GM18861 (cell line): ENCODE data around the gene STK11.

Experiments
- ATAC-seq: cut with Tn5 transposase; IDR thresholded peaks from one replicate; pipeline ENCODE4 v1.9.1; 2021; ENCODE audit not compliant: unreplicated experiment

The STK11 gene

DNA sequence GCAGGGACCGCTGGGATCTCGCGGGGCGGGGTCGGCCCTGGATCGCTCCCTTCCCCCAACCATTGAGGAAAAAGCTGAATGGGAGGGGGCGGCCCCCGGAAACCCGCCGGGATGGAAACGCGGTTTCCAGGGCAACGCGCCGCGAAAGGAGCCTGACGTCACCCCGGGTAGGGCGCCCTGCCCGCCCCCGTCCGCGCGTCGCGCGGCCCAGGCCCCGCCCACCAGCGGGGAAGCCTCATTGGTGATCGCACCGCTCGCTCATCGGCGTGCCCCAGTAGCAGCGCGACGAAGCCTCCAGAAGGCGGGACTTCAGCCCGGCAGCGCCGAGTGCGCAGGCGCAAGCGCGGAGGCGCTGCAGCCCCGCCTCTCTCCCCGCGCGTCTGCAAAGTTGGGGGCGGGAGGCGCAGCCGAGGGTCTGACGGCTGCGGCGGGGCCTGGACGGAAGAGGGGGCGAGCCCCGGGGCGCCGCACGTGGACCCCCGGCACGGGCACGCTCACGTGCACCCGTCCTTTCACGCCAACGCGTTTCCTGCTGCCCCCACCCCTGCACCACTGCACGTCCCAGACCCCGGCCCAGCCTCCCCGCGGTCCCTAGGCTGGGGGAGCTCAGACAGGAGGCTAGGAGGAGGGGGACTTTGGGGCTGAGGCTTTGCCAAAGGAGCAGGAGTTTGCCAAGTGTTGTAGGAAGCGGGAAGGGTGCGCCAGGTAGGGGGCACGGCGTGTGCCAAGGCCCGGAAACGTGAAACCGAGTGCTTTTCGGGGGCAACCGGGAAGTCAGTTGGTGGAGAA is 55.4 kb downstream of the STK11 start:
- peak; percentile 35 for ATAC-seq

DNA sequence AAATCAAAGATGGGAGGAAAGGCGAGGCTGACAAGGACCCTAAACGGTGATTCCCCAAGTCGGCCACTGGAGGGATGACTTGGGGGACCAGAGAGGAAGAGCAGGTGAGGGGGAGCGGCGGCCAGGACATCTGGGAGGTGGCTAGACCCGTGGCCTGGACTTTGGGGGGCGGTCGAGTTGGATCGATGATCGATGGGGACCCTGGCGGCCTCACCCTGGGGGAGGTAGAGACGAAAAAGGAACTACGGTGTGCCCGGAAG is 55.9 kb downstream of the STK11 start:
- ATAC-seq = no peak

DNA sequence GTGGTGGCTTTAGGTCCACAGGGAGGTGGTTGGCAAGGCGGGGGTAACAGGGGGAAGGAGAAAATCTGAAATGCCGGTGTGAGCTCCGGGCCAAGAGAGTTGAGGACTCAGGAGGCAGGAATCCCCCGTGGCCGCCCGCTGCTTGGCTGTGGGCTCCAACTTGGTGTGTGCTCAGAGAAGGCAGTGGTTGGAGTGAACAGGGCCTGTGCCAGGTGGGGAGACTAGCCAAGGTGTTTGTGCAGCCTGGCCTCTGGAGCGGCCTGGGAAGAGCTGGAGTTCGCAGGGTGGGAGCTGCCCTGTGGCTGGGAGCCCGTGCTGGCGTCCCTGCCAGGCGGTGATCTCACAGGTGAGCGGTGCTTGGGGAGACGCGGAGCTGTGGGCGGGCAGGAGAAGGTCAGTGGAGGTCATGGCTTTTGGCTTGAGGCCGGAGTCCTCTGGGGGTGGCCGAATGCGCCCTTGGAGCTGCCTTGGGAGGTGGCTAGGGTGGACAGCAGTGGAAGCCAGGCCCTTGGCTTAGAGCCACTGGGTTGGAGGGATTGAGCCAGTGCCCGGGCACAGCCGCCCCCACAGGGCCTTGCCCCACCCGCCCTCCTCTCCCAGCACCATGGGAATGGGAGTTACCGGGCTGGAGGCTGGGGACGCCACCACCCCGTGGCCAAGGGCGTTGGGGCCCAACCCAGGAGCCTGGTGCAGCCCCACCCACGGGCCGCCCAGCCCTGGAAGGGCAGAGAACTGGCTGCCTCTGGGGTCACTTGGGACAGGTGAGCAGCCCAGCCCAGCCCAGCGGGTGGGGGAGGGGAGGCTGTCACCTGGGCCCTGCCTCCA is 56.4 kb downstream of the STK11 start:
- ATAC-seq = no peak

DNA sequence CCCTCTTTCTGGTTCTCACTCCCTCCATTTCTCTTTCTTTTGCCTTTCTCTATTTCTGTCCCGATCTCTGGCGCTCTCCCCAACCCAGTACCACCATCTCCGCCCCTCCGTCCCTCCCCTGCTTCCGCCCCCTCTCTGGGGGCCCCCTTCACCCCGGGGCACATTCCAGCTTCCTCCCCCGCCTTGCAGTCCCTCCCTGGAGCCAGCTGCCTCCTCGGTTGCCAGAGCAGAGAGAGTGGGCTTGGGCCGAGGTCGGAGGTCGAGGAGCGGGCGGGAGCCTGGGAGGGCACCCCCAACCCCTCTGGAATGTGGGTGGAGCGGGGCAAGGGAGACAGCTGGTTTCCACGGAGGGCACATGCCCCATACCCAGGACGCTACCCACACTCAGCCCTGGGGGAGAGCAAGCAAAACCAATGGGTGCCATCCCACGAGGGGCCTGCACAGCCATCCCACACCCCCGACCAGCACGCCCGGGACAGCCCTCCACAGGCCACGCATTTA is 57.1 kb downstream of the STK11 start:
- ATAC-seq = no peak

DNA sequence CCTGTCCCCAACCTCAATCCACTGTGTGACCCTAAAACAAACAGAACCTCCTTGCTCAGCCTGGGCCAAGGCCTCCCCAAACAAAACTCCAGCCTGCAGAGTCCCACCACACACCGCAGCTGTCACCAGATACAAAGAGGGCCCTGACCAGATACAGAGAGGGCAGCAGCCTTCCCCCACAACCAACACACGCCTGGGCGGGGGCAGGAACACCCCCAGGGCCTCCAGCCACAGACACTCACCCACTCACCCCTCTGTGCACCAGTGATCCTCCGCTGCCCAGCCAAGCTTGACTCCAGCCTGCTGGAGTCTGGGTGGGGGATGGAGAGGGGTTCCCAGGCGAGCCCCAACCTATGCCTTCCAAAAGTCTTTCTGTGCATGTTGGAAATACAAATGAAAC is 57.6 kb downstream of the STK11 start:
- ATAC-seq = no peak

DNA sequence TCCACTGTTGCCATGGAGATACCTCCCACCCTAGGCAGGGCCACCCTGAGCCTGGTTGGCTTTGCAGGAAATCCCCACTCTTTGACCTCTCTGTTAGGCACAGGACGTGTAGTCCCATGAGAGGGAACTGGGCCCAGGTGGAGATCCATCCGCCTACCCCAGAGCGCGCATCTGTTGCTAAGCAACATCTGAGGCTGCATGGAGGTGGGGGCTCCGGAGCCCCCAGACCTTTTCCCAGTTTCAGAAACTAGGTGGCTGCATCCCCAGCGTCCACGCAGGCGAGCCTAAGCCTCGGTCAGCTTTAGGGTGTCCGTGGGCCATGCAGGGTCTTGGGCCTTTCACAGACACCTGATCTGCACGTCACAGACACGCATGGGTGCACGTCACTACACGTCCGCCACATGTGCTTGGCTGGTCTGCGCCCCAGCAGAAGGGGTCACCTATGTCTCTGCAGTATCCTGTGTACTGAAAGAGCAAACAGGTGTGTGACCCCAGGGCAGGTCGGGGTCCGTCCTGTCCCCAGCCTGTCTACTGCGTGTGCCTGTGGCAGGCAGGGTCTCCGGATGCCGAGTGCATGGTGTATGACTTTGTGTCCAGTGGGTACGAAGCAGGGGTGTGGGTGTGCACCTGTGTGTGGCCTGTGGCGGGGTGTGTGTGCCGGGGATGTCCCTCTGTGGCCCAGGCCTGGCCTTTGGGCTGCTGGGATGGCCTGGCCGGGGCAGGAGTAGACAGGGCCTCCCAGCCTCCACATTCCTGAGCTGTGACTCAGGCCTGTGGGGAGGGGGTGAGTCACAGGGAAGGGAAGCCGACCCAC is 59.4 kb downstream of the STK11 start:
- peak; percentile 13 for ATAC-seq

DNA sequence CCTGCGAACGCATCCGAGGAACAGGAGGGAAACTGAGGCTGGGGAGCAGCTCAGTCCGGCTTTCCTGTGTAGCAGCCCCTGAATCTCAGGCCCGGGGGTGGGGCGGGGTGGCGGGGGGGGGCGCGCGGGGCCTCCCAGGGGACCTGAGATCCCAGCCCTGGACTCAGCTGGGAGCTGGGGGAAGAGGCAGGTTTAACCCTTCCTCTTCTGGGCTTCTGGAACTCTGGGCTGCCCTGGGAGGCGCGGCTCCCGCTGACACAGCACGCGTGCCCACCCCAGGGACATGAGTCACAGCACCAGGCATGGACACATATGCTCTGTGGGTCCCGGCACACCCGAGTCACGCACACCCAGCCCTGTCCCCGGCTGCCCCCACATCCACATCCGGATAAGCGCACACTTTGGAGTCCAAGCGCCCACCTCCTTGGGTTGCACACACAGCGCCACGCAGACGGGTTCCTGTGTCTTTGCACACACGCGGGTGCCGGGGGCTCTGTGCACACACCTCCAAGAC is 60.1 kb downstream of the STK11 start:
- no peak for ATAC-seq

DNA sequence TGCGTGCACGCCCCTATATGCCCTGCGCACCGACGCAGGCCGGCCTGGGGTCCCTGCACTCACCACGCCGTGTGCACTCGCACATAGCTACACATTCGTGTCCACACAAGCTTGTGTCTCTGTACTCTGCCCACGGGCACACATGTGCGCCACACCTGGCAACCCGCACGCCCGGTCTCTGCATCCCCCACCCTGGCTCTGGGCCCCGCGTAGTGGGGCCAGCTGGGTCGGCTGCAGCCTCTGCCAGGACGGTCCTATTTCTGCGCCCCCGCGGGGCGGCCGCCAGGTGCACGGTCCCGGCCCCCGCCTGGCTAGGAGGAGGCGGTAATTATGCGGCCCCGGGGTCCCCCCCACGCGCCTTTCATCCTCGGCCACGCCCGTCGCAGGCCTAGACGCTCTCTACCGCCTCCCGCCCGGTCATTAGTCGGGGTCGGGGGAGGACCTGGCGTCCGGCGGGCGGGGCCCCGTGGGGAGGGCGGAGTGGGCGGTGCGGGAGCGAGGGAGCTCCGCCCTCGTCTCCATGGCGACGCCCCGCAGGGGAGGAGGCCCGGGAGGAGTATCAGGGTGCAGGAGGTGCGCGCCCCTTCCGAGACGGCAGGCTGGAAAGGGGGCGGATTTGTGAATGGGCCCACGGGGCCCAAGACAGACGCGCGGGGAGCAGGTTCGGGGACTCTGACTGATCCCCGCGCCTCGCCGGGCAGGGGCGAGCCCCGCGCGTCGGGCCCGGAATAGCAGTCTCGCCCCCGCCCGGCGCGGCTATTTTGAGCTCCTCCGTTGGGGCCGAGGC is 60.7 kb downstream of the STK11 start:
- peak; percentile 25 for ATAC-seq

DNA sequence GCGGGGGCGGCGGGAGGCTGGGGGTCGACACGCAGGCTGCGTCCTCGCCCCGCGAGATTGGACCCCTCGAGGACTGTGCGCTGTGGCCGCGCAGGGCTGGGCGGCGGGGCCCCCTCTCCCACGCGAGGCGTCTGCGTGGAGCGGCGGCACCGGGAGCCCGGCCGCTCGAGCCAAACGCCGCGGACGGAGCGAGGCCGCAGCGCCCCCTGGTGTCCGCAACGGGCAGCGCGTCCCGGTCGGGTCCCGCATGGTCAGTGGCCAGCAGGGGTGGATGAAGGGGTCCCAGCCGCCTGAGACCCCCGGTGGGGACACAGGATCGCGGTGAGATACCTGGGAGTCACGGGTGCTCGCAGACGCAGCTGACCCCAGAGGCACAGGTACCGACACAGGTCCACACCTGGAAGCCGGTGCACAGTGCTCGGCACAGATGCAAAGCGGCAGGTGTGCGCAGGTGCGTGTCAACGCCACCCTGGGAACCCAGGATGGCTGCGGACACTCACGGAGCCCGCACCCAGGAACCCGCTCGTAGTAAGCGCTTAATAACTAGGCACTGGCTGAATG is 61.4 kb downstream of the STK11 start:
- ATAC-seq = peak; percentile 8

DNA sequence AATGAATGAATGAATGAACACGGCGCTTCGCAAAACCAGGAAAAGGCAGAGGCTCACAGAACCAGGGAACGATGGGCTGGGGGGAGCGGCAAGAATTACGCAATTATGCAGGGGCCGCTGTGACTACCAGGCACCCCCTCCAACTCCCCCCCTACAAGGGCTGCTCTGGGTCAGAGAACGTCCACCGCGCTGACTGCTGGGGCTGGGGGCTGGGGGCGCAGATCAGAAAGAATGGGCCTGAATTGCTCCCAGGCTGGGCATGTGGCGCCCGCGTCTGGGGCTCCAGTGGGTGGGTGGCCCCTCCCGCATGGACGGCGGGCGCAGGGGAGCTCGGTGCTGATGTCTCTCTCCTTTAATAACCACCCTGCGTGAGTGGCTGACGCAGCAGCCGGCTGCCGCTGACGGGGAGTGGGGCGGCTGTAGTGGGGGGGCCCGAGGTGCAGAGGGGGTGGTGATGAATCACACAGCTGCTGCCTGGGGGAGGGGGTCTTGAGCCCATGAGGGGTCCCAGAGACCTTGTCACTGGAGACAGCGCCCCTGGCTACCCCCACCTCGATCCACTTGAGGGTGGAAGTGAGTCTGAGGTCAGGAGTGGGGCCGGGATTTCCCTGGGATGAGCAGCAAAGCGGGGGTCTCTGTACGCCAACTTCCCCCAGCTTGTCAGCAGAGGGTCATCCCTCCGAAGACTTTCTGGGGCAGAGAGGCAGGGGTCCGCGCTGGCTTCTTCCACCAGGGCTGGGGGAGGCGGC is 62.1 kb downstream of the STK11 start:
- ATAC-seq = no peak

DNA sequence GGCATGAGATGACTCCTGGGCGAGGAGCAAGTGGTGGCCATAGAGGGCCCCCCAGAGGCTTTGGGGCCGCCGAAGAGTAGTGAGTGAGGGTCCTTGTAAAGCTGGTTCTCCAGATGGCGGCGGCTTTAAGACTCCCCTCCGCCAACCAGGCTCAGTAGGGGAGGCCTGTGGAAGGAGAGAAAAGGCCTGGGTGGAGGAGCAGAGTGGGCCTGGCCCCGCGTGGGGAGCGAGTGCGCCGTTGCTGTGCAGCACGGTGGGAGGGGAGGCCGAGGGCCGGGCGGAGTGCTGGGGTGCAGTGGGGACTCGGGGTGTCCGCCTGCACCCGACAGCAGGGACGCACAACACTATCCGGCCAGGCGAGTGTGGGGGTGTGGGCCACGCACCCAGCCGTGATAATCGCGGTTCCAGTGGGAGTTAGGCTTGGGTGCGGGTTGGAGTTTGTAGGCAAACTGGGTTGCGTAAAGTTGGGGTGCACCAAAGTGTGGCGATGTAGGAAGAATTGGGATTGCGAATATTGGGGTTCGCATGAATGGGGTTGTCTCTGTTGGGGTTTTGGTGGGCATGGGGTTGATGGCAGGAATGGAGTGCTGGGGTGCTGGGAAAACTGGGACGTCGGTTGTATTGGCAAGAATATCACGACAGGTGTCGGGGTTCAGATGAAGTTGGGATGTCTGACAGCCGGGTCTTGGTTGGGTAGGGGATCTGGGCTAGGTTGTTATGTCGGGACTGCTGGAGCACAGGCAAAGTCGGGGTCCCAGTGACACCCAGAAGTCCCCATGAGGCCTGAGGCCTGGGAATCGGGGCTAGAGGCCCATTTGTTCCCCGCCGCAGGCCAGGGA is 62.9 kb downstream of the STK11 start:
- ATAC-seq = no peak

DNA sequence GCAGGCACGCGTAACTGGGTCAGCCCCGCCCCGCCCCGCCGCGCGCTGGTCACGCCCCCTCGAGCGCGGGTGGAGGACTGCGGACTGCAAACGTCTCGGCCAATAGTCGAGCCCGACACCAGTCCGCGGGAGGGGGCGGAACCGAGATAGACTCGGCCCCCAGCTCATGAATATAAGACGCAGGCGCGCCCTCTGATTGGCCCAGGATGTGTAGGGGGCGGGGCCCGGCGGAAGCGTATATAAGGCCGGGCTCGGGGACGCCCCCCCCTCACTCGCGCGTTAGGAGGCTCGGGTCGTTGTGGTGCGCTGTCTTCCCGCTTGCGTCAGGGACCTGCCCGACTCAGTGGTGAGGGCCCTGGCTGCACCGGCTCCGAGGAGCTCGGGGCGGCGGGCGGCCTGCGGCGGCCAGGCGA is 63.5 kb downstream of the STK11 start, which contains the start of gene CIRBP:
Gene CIRBP, plus strand, starts transcription at position 268 of the 413 bp plus-strand sequence. CDS start 1,602 bp downstream, outside the sequence.
- peak; percentile 26 for ATAC-seq

DNA sequence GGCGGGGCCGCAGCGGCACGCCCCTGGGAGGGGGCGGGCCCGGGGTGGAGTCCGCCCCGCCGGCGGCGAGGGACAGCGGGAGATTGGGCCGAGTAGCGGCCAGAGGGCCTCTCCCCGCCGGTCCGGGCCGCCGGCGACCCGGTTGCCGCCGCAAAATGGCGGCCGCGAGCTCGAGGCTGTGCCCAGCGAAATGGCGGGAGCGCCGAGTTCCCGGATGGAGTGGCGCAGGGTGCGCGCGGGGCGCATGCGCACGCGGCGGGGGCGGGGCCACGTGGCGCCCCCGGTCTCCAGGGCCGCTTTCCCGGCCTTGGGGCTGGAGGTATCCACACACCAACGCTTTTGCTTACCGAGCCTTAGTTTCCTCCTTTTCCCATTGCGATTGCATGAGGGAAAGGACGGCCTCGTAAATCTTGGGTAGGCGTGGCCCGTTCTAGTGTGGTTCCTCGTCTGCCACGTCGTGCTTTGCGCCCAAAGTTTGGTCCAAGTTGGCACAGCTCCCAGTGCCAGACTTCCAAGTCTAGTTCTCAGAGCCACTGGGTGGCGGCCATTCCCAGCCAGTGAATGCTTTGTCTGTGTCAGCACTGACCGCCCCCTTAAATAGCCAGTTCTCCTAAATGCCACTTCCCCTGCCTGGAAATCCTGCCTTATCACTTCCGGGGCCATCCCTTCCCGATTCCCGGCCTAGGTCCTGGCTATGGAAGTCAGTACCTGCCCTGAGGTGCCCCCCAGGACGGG is 64.1 kb downstream of the STK11 start:
- no peak for ATAC-seq

DNA sequence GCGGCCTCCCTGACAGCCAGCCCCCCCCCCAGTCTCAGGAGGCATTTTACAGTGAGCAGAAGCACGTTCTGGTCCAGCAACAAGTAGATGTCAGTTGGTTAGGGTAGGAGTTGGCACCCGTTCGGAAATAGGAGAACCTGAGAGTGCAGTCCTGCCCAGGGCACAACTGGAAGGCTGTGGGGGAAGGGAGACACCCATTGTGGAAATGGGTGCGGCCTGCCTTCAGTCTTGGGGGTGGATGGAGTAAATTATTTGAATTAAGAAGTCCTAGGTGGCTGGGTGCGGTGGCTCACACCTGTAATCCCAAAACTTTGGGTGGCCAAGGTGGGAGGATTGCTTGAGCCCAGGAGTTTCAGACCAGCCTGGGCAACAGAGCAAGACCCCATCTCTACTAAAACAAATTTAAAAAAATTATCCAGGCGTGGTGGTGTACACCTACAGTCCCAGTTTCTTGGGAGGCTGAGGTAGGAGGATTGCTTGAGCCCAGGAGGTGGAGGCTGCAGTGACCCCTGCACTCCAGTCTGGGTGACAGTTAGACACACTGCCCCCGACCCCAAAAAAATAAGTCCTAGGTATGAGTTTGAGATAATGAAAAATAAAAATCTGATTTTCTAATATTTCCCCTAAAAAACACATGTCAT is 64.8 kb downstream of the STK11 start:
- ATAC-seq = no peak

DNA sequence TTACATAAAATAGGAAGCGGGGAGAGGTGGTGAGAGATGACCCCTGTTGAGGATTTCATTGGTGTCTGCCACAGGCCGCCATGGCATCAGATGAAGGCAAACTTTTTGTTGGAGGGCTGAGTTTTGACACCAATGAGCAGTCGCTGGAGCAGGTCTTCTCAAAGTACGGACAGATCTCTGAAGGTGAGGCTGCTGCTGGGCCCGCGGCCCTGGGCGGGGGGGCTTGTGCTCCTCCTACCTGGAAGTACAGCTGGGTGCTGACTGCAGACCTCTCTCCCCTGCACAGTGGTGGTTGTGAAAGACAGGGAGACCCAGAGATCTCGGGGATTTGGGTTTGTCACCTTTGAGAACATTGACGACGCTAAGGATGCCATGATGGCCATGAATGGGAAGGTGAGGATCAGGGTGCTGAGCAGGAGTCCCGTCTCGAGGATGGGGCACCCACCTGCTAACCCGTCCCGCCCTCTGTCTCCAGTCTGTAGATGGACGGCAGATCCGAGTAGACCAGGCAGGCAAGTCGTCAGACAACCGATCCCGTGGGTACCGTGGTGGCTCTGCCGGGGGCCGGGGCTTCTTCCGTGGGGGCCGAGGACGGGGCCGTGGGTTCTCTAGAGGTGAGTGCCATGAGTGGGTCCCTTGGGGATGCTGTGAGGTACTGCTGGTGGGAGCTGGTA is 65.4 kb downstream of the STK11 start:
- ATAC-seq = no peak

DNA sequence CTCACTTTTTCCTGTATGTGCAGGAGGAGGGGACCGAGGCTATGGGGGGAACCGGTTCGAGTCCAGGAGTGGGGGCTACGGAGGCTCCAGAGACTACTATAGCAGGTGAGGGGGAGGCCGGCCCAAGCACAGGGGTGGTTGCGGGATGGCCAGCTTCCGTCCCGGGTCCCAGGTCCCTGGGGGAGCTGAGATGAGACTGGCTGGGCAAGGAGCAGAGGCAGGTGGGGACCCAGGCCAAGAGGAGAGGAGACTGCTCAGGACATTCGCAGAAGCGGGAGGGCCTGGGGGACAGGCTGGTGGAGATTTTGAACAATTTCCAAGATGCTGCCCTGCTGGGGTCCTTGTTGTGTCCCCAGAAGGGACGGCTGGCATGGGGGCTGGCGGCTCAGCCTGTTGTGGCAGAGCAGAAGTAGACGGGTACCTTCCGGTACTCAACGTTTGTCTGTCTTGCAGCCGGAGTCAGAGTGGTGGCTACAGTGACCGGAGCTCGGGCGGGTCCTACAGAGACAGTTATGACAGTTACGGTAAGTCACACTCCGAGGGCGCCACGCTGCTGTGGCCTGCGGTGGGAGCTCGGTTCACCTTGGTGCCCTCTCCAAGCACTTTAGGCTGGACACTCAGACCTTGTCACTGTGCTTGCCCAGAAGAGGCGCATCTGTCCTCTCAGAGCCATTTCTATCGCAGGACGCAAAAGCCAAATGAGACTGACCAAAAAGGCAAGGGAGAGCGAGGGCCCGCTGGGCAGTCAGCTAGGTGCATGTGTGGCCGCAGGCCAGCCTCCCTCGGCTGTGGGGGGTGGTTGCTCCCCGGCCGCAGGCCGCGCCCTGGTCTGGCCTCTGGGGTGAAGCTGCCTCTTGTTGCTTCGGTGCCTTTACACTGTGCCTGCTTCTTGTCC is 66.2 kb downstream of the STK11 start:
- ATAC-seq = no peak
